IPS-NIHi7 (cell line): ENCODE data around the gene STK38.
A peak's percentile ranks its signal among the peaks of the same experiment; 100 is the strongest.

ENCODE experiments used
- DNase-seq: peaks from one replicate; pipeline ENCODE4 v3.0.0; 2012; ENCODE audit warnings: mixed read lengths; ENCODE audit errors: extremely low spot score

STK38 gene

GRCh38 chr6:36523451-36523850 is 23.8 kb downstream of the STK38 start:
- DNase-seq, result no peak

- DNase-seq, result no peak
Measured at GRCh38 chr6:36519352-36519751, 27.9 kb downstream of the STK38 start.

GRCh38 chr6:36517408-36517807 is 29.9 kb downstream of the STK38 start:
- no peak for DNase-seq

- DNase-seq, result no peak
Measured at GRCh38 chr6:36516988-36517387, 30.3 kb downstream of the STK38 start.

- DNase-seq, result no peak
Measured at GRCh38 chr6:36516559-36516958, 30.7 kb downstream of the STK38 start.

- DNase-seq, result no peak
Measured at GRCh38 chr6:36515844-36516243, 31.4 kb downstream of the STK38 start.

- DNase-seq, result no peak
Measured at GRCh38 chr6:36514554-36515456, 32.5 kb downstream of the STK38 start.

- DNase-seq, result no peak
Measured at GRCh38 chr6:36510365-36510764, 36.9 kb downstream of the STK38 start.

- DNase-seq, result no peak
Measured at GRCh38 chr6:36508532-36508931, 38.7 kb downstream of the STK38 start.

- DNase-seq, result no peak
Measured at GRCh38 chr6:36506611-36507010, 40.7 kb downstream of the STK38 start.

GRCh38 chr6:36505744-36506534 is 41.3 kb downstream of the STK38 start:
- DNase-seq, result no peak

GRCh38 chr6:36504982-36505381 is 42.3 kb downstream of the STK38 start:
- no peak for DNase-seq

GRCh38 chr6:36504181-36504580 is 43.1 kb downstream of the STK38 start:
- DNase-seq, result no peak

GRCh38 chr6:36501686-36502085 is 45.6 kb downstream of the STK38 start:
- DNase-seq, result no peak

- DNase-seq, result no peak
Measured at GRCh38 chr6:36499918-36500317, 47.4 kb downstream of the STK38 start.

- DNase-seq, result no peak
Measured at GRCh38 chr6:36495086-36495485, 52.2 kb downstream of the STK38 start.

- no peak for DNase-seq
Measured at GRCh38 chr6:36493859-36494258, 53.4 kb downstream of the STK38 start.

- no peak for DNase-seq
Measured at GRCh38 chr6:36493319-36493718, 54.0 kb downstream of the STK38 start.

- DNase-seq, result no peak
Measured at GRCh38 chr6:36492621-36493020, 54.7 kb downstream of the STK38 start.

GRCh38 chr6:36492092-36492491 is 55.2 kb downstream of the STK38 start:
- no peak for DNase-seq

- peak; percentile 30 for DNase-seq
Measured at GRCh38 chr6:36491378-36491965, 55.8 kb downstream of the STK38 start.

- no peak for DNase-seq
Measured at GRCh38 chr6:36489426-36489825, 57.9 kb downstream of the STK38 start.

GRCh38 chr6:36488221-36488620 is 59.1 kb downstream of the STK38 start:
- DNase-seq, result no peak
